Mucosa of descending colon (tissue), 3 donors: ENCODE results near the gene NFS1. TPM values are rescaled to one million over a fixed set of nuclear protein-coding genes. Genes with fewer than 3 reads are reported as not detected.

ENCODE experiments used
- ATAC-seq: fragments of 200-7000 bp; cut with Tn5 transposase; one replicate; pipeline ENCODE4 v1.9.1; 2020; ENCODE audit warnings: mild to moderate bottlenecking, moderate library complexity
- DNase-seq, 3 donors: peaks; one replicate each; pipeline ENCODE4 v3.0.0-alpha.2; 2020
- H3K36me3 ChIP-seq: fragments of 200-600 bp; one replicate; pipeline ENCODE4 v1.8.0; 2021; ENCODE audit warnings: low read depth, mild to moderate bottlenecking
- H3K4me1 ChIP-seq: fragments of 200-600 bp; one replicate; pipeline ENCODE4 v1.8.0; 2021; ENCODE audit warnings: low read depth, mild to moderate bottlenecking
- H3K4me3 ChIP-seq: fragments of 200-600 bp; one replicate; pipeline ENCODE4 v1.8.0; 2021; ENCODE audit warnings: mild to moderate bottlenecking
- H3K9me3 ChIP-seq: fragments of 200-600 bp; one replicate; pipeline ENCODE4 v1.8.0; 2021; ENCODE audit warnings: mild to moderate bottlenecking
- intact Hi-C, 2 donors: fragments of 100-400 bp; cut with DNase I in 1 of 2; cut with micrococcal nuclease in 1 of 2; formaldehyde crosslinking; loops; one replicate each; pipeline versions ENCODE4 v1.11.0 to v1.11.1; 2022; cut with DNase I, micrococcal nuclease
- total RNA-seq, 3 donors: library from RNA; stranded (reverse); fragmentation: NEBNext Ultra II Directional in 2 of 3; extraction: Animal tissue kit (Norgen Biotek cat#: 25700) in 2 of 3; gene quantifications; one replicate each; pipeline versions ENCODE4 v1.2.1 to v1.2.4, GENCODE V29; 2021 to 2023
- TF ChIP-seq, protein P1 (sequence below): fragments of 200-600 bp; IDR thresholded peaks from one replicate; pipeline ENCODE4 v1.8.0; 2022; ENCODE audit warnings: antibody characterized with exemption, mild to moderate bottlenecking
- donor health status: DM: no; HTN: no; CAD: no; lungs with moderate emphysema.
- donor health status: DM: no; HTN: no; CAD: no.
- donor health status: DM: no; HTN: yes; CAD: no.

Gene NFS1
- total RNA-seq, 3 donors from 2014 or later, result 31.2 to 42.8 (median 32.1) TPM

GRCh38 chr20:35637276-35637675, 61.9 kb downstream of the NFS1 start:
- Histone ChIP-seq H3K4me3 (no peak overlapping the region), H3K36me3 (no peaks in the 10 kb centered on the region), H3K4me1 (peaks cover 2% of the 10 kb centered on the region), H3K9me3 (no peaks in the 10 kb centered on the region)
- TF ChIP-seq, protein P1, sequence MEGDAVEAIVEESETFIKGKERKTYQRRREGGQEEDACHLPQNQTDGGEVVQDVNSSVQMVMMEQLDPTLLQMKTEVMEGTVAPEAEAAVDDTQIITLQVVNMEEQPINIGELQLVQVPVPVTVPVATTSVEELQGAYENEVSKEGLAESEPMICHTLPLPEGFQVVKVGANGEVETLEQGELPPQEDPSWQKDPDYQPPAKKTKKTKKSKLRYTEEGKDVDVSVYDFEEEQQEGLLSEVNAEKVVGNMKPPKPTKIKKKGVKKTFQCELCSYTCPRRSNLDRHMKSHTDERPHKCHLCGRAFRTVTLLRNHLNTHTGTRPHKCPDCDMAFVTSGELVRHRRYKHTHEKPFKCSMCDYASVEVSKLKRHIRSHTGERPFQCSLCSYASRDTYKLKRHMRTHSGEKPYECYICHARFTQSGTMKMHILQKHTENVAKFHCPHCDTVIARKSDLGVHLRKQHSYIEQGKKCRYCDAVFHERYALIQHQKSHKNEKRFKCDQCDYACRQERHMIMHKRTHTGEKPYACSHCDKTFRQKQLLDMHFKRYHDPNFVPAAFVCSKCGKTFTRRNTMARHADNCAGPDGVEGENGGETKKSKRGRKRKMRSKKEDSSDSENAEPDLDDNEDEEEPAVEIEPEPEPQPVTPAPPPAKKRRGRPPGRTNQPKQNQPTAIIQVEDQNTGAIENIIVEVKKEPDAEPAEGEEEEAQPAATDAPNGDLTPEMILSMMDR, result no peak
- DNase-seq (no peak), ATAC-seq (no peak)
- intact Hi-C loops, result no loop called here

GRCh38 chr20:35636095-35636494, 63.1 kb downstream of the NFS1 start:
- ATAC-seq (no peak), DNase-seq (no peak)
- no peaks in the 10 kb centered on the region for H3K9me3 ChIP-seq
- intact Hi-C loops, result no loop called here
- no peaks in the 10 kb centered on the region for H3K36me3 ChIP-seq
- TF ChIP-seq, protein P1, result no peak
- peaks cover 2% of the 10 kb centered on the region for H3K4me1 ChIP-seq
- H3K4me3 ChIP-seq, result no peak overlapping the region

DNA sequence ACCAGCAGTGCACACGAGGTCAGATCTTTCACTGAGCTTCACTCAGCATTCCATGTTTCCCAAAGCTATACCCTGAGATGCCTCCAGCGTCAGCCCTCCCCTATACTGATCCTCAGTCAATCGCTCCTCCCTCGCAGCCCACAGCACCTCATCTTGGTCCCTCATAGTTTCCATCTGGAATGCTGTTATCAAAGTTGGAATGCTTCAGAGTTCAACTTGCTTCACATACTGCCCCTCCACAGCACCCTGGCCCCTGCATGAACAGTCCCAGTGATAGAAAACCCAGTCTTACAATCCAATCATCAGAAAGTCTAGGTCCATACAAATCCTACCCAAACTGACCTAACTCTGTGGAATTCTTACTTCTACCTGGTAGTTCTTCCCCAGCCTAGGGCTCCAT, 63.5 kb downstream of the NFS1 start:
- no peaks in the 10 kb centered on the region for H3K9me3 ChIP-seq
- no peak overlapping the region for H3K4me3 ChIP-seq
- TF ChIP-seq, protein P1, result no peak
- peaks cover 2% of the 10 kb centered on the region for H3K4me1 ChIP-seq
- ATAC-seq (no peak), DNase-seq (no peak)
- H3K36me3 ChIP-seq, result no peaks in the 10 kb centered on the region
- intact Hi-C loops, result no loop called here

GRCh38 chr20:35632539-35633115, 66.5 kb downstream of the NFS1 start:
- no peaks in the 10 kb centered on the region for H3K9me3 ChIP-seq
- no peaks in the 10 kb centered on the region for H3K4me1 ChIP-seq
- DNase-seq (no peak), ATAC-seq (no peak)
- no peaks in the 10 kb centered on the region for H3K36me3 ChIP-seq
- intact Hi-C loops, result no loop called here
- TF ChIP-seq, protein P1, result no peak
- no peak overlapping the region for H3K4me3 ChIP-seq

- ATAC-seq (no peak), DNase-seq (no peak)
- no peaks in the 10 kb centered on the region for H3K9me3 ChIP-seq
- no peaks in the 10 kb centered on the region for H3K4me1 ChIP-seq
- TF ChIP-seq, protein P1, result no peak
- H3K4me3 ChIP-seq, result no peak overlapping the region
- intact Hi-C loops, result no loop called here
- H3K36me3 ChIP-seq, result no peaks in the 10 kb centered on the region
These were observed 68.5 kb downstream of the NFS1 start for GRCh38 chr20:35630636-35631035.
